Measurements from ENCODE around the gene PGLYRP1. TPM values are rescaled to one million over a fixed set of nuclear protein-coding genes. Genes with fewer than 3 reads are reported as not detected.
A peak's percentile ranks its signal among the peaks of the same experiment; 100 is the strongest.

Gene PGLYRP1
- total RNA-seq, 4 donors from 2014 or later = 0.65 TPM; not detected in 3

DNA sequence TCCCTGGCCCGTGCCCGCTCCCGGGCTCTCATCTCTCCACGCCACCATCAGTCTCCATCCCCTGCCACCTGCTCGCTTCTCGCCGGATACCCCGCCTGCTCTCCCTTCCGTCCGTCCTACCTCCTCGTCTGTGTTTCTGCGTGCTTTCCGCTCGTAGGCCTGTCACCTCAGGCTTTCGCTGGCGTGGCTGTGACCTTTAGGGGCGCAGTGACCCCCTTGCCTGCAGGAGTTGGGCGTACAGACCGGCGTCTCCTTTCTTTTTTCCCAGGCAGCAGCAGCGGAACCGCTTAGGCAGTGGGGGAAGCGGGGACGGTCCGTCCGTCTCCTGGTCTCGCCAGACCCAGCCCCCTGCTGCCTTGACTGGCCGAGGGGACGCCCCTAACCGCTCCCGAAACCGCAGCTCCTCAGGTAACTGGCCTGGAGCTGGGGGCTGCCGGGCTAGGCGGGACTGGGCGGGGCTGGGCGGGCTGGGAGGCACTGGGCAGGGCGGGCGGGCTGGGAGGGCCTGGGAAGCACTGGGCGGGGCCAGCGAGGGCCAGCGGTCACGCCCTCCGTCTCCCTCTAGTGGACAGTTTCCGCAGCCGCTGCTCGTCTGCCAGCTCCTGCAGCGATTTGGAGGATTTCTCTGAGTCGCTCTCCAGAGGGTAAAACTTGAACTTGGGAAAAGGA, 6.3 kb downstream of the PGLYRP1 start:
- TF ChIP-seq POLR2AphosphoS5 (IDR thresholded peaks at IDR 0.05) = peak; percentile 13 to 48
- TF ChIP-seq, protein P1, sequence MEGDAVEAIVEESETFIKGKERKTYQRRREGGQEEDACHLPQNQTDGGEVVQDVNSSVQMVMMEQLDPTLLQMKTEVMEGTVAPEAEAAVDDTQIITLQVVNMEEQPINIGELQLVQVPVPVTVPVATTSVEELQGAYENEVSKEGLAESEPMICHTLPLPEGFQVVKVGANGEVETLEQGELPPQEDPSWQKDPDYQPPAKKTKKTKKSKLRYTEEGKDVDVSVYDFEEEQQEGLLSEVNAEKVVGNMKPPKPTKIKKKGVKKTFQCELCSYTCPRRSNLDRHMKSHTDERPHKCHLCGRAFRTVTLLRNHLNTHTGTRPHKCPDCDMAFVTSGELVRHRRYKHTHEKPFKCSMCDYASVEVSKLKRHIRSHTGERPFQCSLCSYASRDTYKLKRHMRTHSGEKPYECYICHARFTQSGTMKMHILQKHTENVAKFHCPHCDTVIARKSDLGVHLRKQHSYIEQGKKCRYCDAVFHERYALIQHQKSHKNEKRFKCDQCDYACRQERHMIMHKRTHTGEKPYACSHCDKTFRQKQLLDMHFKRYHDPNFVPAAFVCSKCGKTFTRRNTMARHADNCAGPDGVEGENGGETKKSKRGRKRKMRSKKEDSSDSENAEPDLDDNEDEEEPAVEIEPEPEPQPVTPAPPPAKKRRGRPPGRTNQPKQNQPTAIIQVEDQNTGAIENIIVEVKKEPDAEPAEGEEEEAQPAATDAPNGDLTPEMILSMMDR (IDR thresholded peaks at IDR 0.05) = peak; percentile 68 to 93 (median 84)
- no peak for TF ChIP-seq POLR2A (IDR thresholded peaks at IDR 0.05; ENCODE audit: low read depth)
- TF ChIP-seq EP300 (IDR thresholded peaks at IDR 0.05) = no peak
- H3K9me3 ChIP-seq = no peaks in the 10 kb centered on the region
- no peak for DNase-seq (ENCODE audit: extremely low spot score)
- H3K4me1 ChIP-seq = peaks cover 18 to 29% (median 28%) of the 10 kb centered on the region in 4 donors
- peak overlapping the region; percentile 67 to 78 (median 70) for H3K4me3 ChIP-seq
- peaks cover 0 to 16% (median 6%) of the 10 kb centered on the region in 4 donors for H3K36me3 ChIP-seq
- intact Hi-C loops (cut with DNase I) = loop anchor here (10.0 kb wide), 1 partner anchor 152 kb away; the partner anchor contains the start of genes FOXA3 and SYMPK
- H3K27me3 ChIP-seq = peaks cover 0 to 50% (median 32%) of the 10 kb centered on the region in 4 donors
- peak overlapping the region in 2 of 4 donors; percentile 26 to 46 for H3K27ac ChIP-seq (replicated peaks in 1 of 4)
- under 1% methylated on average over 37 of the region's 48 CpGs for WGBS

DNA sequence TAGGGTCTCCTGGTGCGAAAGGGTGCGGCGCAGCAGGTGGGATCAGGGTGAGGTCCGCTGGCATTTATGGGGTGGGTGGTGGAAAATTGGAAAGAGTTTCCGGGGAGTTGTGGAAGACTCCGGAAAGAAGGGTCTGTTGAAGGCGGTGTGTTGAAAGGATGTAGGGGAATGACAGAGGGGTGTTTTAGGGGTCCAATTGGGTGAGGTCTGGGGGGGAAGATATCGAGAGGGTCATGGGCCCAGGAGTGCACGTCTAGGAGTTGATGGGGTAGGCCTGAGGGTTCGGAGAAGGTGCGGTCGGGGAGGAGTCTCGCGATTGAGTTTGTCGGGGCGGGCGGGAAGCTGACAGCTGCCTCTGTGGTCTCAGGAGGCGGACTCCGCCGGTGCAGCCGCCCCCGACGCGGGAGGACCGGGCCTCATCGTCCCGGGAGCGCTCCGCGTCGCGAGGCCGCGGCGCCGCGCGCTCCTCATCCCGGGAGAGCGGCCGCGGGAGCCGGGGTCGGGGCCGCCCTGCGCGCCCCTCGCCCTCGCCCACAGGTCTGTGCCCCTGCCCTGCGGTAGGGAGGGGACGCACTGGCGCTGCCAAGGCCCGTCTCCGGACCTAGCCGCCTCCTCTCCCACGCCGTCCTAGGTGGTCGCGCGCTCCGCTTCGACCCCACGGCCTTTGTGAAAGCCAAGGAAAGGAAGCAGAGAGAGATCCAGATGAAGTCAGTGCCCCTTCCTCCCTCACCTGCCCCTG, 7.0 kb downstream of the PGLYRP1 start:
- Histone ChIP-seq H3K27me3 (peaks cover 0 to 50% (median 32%) of the 10 kb centered on the region in 4 donors), H3K27ac (replicated peaks in 1 of 4) (peak overlapping the region in 1 of 4 donors; percentile 26), H3K36me3 (peaks cover 0 to 16% (median 7%) of the 10 kb centered on the region in 4 donors), H3K9me3 (no peaks in the 10 kb centered on the region), H3K4me3 (peak overlapping the region; percentile 67 to 78 (median 70)), H3K4me1 (peaks cover 18 to 29% (median 28%) of the 10 kb centered on the region in 4 donors)
- intact Hi-C loops (cut with DNase I) = loop anchor here (10.0 kb wide), 1 partner anchor 151 kb away; the partner anchor contains the start of genes FOXA3 and SYMPK
- TF ChIP-seq POLR2A (IDR thresholded peaks at IDR 0.05; ENCODE audit: low read depth) (no peak), EP300 (IDR thresholded peaks at IDR 0.05) (no peak), POLR2AphosphoS5 (IDR thresholded peaks at IDR 0.05) (no peak)
- TF ChIP-seq, protein P1 (IDR thresholded peaks at IDR 0.05) = no peak
- 6% methylated on average over 38 of the region's 63 CpGs for WGBS
- DNase-seq (ENCODE audit: extremely low spot score) = no peak

DNA sequence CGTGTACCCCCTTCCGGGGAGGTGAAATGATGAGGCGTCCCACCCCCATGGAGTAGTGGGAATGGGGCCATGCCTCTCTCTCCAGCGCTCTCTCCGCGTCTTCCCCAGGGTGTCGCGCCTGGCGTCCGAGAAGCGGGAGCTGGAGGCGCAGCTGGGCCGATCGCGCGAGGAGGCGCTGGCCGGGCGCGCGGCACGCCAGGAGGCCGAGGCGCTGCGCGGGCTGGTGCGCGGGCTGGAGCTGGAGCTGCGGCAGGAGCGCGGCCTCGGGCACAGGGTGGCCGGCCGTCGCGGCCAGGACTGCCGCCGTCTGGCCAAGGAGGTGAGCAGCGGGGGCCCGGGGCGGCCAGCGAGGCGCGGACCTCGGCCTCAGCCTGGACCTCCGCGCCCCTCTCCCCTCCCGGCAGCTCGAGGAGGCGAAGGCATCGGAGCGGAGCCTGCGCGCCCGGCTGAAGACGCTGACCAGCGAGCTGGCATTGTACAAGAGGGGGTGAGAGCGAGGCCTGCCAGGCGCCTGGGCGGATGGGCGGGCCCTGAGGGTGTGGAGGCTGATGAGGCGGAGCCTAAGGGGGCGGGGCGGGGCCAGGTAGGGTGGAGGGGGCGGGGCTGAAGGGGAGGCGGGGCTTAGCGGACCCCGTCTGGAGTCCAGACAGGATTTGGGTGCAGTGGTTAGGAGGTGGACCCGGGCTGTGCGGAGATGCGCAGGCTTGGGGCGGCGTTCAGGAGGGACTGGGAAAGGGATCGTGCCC, 7.7 kb downstream of the PGLYRP1 start:
- Histone ChIP-seq H3K4me3 (peak overlapping the region; percentile 67 to 78 (median 70)), H3K27ac (replicated peaks in 1 of 4) (no peak overlapping the region), H3K36me3 (peaks cover 0 to 18% (median 7%) of the 10 kb centered on the region in 4 donors), H3K27me3 (peaks cover 0 to 55% (median 32%) of the 10 kb centered on the region in 4 donors), H3K4me1 (peaks cover 18 to 30% (median 28%) of the 10 kb centered on the region in 4 donors), H3K9me3 (no peaks in the 10 kb centered on the region)
- 13% methylated on average over 21 of the region's 74 CpGs for WGBS
- no peak for TF ChIP-seq EP300 (IDR thresholded peaks at IDR 0.05)
- TF ChIP-seq POLR2AphosphoS5 (IDR thresholded peaks at IDR 0.05) = no peak
- TF ChIP-seq, protein P1 (IDR thresholded peaks at IDR 0.05) = no peak
- no peak for TF ChIP-seq POLR2A (IDR thresholded peaks at IDR 0.05; ENCODE audit: low read depth)
- intact Hi-C loops (cut with DNase I) = loop anchor here (10.0 kb wide), 1 partner anchor 150 kb away; the partner anchor contains the start of genes FOXA3 and SYMPK
- DNase-seq (ENCODE audit: extremely low spot score) = no peak

DNA sequence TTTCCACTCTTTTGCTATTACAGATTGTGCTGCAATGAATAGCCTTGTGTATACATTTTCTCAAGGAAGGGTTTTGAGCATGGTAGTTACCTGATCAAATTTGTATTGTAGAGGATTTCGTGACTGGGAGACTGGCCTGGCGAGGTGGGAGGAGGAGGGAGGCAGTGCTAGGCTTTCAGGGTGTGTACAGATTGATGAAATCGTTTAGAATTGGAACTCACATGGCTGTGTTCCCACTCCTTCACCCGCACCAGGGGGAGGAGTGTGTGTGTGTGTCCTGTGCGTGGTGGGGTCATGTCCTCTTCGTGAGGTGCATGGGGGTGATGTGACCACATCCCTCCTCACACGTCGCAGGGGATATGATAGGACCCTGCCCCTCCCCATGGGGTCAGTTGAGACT, 8.3 kb downstream of the PGLYRP1 start:
- peaks cover 20 to 36% (median 29%) of the 10 kb centered on the region in 4 donors for H3K4me1 ChIP-seq
- H3K36me3 ChIP-seq = peaks cover 0 to 18% (median 7%) of the 10 kb centered on the region in 4 donors
- peak overlapping the region in 3 of 4 donors; percentile 68 to 78 (median 72) for H3K4me3 ChIP-seq
- DNase-seq (ENCODE audit: extremely low spot score) = no peak
- intact Hi-C loops (cut with DNase I) = loop anchor here (10.0 kb wide), 1 partner anchor 150 kb away; the partner anchor contains the start of genes FOXA3 and SYMPK
- no peak overlapping the region for H3K27ac ChIP-seq (replicated peaks in 1 of 4)
- H3K9me3 ChIP-seq = no peaks in the 10 kb centered on the region
- WGBS = 56% methylated on average over 5 of the region's 8 CpGs
- TF ChIP-seq, protein P1 (IDR thresholded peaks at IDR 0.05) = no peak
- TF ChIP-seq POLR2AphosphoS5 (IDR thresholded peaks at IDR 0.05) (no peak), EP300 (IDR thresholded peaks at IDR 0.05) (no peak), POLR2A (IDR thresholded peaks at IDR 0.05; ENCODE audit: low read depth) (no peak)
- peaks cover 0 to 56% (median 32%) of the 10 kb centered on the region in 4 donors for H3K27me3 ChIP-seq

All from esophagus muscularis mucosa (tissue), 4 donors.